GM19099 (cell line): ENCODE data around the gene STPG2.

Experiments used
- POLR2A ChIP-seq: IDR thresholded peaks from 3 replicates; pipeline ENCODE4 v1.6.1; 2011; ENCODE audit warnings: low read depth; ENCODE audit not compliant: insufficient read length; ENCODE audit errors: extremely low read depth

Gene STPG2

DNA sequence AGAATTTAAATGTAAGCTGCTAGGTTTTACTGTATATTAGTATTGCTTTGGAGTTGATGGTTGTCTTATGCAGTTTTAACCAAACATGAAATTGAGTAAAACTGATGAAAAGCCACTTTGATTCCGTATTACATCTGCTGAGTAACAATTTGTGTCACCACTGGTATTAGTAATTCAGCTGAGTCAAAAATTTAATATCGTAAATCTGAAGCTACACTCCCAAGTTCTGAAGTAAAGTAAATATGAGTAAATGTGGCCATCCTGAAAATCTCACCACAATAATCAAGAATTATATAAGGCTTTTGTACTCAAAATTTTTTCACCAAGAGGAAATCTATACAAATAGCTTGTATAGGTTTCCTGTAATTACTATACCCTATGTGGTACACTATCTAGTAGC is 142.3 kb downstream of the STPG2 start:
- TF ChIP-seq POLR2A = no peak

DNA sequence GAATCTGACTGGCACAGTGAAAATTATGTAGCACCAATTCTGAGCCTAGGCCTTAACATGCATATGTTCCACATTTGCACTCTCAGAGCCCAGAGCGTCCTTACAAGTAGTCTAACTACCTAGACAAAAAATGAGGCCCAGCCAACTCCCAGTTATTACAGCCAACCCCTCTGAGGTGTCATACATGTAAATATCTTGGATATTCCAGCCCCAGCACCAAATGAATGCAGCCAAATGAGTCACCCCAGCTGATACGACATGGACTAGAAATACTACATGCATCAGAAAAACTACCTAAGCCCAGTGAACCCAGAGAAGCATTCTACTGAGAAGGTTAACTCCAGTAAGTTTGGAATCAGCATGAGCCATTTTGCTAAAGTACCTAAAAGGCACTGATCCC is 145.1 kb downstream of the STPG2 start:
- TF ChIP-seq POLR2A = no peak

DNA sequence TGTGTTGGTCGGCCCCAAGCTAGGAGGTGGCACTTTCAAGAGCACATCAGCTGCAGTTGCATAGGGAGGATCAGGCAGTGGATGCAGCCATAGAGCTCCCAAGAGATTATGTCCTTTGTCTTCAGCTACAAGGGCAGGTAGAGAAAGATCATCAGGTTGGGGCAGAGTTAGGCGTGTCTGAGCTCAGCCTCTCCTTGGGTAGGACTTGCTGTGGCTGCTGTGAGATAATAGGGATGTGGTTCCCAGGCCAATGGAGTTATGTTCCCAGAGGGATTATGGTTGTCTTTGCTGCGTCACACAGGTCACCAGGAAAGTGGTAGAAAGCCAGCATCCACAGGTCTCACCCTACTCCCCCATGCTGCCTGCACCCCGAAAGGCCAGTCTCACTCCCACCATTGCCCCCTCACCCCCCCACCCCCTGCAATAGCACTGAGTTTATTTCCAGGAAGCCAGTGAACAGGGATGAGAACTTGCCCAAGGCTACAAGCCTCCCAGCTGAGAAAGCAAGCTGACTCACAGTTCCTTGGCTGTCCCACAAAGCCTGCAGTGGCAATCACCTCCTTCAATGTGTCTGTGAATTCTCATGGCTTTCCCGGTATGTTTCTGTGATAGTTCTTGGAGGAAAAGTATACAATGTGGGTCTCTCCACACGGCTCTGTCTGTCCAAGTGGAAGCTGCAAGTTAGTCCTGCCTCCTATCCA is 148.4 kb downstream of the STPG2 start:
- TF ChIP-seq POLR2A = no peak

DNA sequence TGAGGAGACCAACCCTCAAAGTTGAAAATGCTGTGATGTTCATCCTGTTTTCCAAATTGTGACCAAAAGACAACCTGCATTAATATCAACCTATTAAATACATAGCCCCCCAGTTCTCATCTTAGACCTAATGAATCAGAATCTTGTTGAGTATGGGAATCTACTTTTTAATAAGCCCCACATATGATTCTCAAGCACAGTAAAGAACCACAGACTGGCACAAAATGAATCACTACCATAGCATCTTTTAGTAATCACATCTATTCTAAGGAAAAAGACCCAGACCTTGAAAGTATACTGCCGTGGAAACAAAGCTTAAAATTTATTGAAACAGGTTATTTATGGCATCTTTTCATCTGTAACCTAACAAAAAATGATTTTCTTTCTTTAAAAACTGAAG is 152.9 kb downstream of the STPG2 start:
- no peak for TF ChIP-seq POLR2A

DNA sequence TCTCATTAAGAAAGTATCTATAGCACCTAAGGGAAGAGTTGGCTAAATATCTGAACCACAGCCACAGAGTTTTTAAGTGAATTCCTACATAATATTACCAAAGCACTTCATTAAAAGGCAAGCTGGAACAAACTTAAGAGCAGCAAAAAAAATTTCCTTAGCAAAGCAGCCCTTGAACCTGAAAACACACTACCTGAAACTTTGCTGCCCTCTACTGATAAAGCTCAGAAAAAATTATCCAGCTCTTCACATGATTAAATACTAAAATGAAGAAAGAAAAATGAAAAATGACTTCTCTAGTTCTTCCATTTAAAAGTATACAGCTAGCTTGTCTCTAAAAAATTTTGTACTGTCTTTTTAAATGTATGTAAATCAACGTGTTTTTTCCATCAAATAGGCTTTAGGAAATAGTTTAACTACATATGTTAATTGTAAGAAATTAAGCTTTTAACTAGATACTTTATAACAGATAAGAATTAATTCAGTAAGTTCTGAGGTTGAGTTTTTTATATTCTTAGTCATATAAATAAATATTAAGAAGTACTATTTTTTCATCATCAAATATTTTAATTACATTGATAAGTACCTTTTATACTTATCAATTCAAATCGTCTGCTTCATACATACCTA is 156.1 kb downstream of the STPG2 start:
- no peak for TF ChIP-seq POLR2A

DNA sequence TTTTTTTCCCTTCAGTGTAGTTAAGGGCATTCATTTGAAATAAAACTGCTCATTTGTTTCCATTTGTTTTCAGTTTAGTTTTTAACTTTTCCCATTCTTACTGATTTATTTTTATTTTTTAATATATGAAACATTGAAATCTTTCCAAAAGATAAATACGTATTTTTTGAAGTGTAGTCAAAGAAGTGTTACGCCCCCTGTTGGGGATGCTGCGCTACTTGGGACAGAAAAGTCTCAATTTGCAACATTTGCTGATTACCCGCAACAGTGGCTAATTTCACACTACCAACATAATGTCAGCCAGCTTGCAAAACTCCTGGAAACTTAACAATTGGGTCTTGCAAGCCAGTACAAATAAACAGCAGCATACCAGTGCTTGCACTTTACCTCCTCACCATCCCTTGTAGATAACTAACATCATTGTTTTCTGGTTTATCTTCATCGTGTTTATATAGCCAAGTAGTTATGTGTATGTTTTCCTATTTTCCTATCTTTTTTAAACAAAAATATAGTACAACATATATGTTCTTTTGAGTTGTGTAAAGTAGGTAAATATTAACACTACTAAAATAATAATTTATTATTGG is 158.6 kb downstream of the STPG2 start:
- no peak for TF ChIP-seq POLR2A

DNA sequence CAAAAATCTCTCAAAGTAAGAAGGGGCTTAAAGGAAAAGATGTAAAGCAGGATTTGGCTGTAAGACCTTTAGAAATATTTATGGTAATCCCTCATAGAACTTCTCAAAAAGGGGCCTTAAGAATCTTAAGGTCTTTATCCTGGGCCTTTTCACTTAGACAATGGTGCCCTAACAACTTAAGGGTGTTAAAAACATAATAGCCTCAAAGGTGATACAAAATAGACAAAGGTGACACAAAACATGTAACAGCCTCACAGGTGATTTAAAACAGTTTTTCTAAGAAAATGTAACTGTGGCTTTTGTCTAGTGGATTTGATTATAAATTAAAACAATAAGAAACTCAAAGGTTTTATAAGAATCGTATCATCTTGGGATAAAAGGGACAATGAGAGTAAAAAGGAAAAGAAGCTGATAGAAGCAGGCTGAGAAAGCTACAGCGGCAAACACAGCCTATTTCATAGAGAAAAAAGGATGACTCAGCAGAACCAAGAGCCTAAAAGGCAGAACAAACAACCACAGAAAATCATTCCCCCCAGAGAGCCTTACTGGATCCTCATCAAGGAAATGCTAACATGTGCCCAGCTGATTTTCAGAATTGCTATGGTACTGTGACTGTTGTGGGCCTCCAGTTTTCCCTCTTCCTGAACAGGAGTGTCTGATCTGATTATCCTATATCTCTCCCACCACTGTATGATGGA is 164.3 kb downstream of the STPG2 start:
- TF ChIP-seq POLR2A = no peak

DNA sequence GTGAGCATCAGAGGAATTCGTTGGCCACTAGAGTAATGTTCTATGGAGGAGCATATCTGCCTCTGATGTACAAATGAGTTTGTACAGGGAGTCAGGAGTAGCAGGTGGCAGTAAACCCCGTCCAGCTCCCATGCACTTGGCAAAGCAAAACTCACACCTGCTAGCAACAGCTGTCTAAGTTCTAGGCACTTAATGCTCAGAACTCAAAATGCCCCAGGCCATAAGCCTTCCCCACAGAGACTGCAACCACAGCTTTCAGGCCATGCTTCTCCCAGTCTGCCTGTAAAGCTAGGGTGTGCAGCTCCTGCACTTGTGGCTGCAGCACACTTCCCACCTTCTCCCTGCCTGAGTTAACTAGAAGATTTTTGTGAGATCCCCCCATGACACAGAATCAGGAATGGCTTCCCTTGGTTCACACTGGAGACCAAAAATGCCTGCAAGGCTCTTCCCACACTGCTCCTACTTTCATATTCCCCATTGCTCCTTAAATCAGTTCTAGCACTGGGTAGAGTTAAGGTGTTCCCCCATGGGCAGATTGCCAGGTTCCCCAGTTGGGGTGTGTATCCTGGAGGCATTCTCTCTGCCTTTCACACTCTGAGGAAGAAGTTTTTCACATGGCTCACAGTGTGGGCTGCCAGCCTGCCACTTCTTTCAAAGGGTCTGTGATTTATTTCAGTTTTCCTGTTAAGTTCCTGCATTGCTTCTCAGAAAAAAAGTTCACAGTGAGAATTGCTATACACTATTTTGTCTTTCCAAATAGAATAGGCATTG is 189.9 kb downstream of the STPG2 start:
- no peak for TF ChIP-seq POLR2A

DNA sequence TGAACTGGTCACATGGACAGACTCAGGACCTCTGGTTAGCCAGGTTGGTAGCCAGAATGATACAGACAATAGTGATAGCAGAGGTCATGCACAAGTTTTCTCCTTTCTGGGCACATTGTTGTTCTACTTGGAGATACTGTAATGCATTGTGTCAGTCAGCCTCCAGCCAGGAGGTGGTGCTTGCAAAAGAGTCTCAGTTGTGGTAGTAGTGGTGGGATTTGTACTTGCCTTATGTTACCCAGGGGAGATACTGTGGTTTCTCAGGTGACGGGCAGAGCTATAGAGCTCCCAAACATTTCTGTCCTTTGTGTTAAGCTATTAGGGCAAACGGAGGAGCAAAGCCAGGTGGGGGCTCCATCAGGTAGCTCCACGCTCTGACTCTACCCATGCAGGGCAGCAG is 190.5 kb downstream of the STPG2 start:
- no peak for TF ChIP-seq POLR2A

DNA sequence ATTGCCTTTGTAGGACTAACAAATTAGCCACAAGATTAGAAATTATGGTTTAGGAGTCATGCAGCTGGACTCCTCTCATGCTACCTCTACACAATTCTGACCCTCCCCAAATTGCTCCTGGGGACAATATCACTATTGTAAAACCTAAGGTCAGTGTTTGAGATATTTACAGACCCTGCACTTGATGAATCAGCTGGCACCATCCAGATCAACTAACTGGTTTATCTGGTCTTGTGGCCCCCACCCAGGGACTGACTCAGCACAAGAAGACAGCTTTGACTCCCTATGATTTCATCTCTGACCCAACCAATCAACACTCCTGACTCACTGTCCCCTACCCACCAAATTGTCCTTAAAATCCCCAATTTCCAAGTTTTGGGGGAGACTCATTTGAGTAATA is 192.4 kb downstream of the STPG2 start:
- no peak for TF ChIP-seq POLR2A

DNA sequence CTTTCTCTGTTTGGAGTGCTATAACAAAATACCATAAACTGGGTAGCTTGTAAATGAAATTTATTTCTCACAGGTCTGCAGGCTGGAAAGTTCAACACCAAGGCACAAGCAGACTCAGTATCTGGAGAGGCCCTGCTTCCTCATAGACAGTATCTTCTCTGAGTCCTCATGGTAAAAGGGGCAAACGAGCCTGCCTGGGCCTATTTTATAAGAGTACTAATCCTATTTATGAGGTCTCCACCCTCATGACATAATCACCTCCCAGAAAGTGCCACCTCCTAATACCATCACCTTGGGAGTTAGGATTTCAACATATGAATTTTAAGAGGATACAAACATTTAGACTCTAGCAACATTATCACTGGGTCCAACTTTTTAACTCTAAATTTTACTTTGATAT is 200.3 kb downstream of the STPG2 start:
- TF ChIP-seq POLR2A = no peak

DNA sequence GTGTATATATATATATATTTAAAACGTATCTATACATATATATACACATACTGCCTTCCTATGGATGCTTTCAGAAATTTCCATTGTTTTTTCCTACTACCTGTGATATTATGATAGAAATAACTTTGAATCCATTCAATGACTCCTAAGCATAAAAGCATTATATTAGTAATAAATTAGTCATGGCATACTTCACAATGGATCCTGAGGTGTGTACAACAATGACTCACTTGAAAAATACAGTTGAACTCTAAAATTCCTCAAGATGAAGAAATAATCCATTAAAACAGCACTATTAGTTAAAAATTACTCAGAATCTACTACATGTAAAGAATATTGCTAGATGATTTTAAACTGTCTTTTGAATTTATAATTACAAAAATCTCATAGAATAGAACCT is 201.1 kb downstream of the STPG2 start:
- TF ChIP-seq POLR2A = no peak

DNA sequence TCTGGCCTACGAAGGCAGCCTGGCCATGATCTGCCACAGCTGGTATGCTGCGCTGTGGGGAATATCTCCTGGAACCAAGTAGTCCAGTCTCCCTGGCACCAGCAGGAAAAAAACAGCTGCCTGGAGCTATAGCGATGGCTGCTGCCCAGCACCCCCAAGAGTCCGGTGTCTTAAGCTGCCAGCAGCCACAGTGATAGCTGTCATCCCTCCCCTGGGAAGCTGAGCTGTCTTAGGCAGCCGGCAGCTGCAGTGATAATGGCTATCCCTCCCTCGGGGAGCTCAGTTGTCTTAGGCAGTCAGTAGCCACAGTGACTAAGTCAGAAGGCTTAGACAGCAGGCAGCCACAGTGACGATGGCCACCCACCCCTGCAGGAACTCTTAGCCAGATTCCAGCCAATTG is 205.1 kb downstream of the STPG2 start:
- TF ChIP-seq POLR2A = no peak

DNA sequence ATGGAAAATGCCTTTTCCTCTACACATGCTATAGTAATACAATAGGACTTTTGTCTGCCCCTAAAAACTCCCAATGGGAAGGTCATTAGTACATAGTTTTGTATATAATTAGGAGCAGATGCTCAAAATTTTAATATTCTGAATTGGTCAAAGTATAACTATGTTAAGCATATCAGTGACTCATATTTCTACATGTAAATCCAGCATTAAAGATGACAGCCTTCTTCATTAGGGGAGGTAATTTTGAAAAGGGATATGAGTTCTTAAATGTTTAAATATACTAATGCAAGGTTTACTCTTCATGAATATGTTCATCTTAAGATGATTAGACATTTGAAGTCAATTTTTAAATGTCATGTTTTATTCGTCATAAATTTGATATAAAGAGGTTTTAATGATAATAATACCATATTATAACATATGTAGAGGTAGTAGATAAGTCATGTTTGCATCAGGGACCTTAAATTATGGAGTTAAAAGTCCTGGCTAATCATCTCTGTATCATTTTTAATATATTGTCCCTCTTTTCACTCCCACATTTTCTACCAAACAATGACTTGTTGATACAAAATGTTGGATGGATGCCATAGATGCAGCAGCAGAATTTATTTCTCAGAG is 218.8 kb downstream of the STPG2 start:
- no peak for TF ChIP-seq POLR2A

DNA sequence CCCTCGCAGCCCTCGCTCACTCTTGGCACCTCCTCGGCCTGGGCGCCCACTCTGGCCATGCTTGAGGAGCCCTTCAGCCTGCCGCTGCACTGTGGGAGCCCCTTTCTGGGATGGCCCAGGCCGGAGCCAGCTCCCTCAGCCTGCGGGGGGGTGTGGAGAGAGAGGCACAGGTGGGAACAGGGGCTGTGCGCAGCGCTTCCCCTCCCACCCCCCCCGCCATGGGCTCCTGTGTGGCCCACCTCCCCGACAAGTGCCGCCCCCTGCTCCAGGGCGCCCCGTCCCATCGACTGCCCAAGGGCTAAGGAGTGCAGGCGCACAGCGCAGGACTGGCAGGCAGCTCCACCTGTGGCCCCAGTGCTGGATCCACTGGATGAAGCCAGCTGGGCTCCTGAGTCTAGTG is 220.2 kb downstream of the STPG2 start:
- TF ChIP-seq POLR2A = no peak
